K562 (cell line): ENCODE results near the gene AGO3. TPM values are rescaled to one million over a fixed set of nuclear protein-coding genes. Genes with fewer than 3 reads are reported as not detected.
A peak's percentile ranks its signal among the peaks of the same experiment; 100 is the strongest.

Experiments
- CBX1 ChIP-seq: sonication (generic); IDR thresholded peaks from 2 replicates; pipeline ENCODE4 v1.6.1; 2016; ENCODE audit warnings: antibody characterized with exemption, low read depth, mild to moderate bottlenecking
- CHCHD3 ChIP-seq: fragments of 250-450 bp; sonication (Bioruptor Pico); IDR thresholded peaks from 2 replicates; pipeline ENCODE4 v2.1.2; 2022; ENCODE audit warnings: mild to moderate bottlenecking
- DACH1 ChIP-seq: fragments of 450-650 bp; IDR thresholded peaks from 2 replicates; pipeline ENCODE4 v1.6.1; 2018; ENCODE audit not compliant: partially characterized antibody
- ETV1 ChIP-seq: fragments of 450-650 bp; conservative IDR thresholded peaks from 2 replicates; pipeline ENCODE4 v1.6.1; 2016; ENCODE audit warnings: missing genetic modification characterization, control low read depth, low read depth, missing compliant biosample characterization
- GTF2A2 ChIP-seq: IDR thresholded peaks from 2 replicates; pipeline ENCODE4 v1.6.1; 2016; ENCODE audit warnings: mild to moderate bottlenecking, missing genetic modification characterization, missing compliant biosample characterization
- HNRNPUL1 ChIP-seq: fragments of 200-400 bp; formaldehyde crosslinking; IDR thresholded peaks from 2 replicates; pipeline ENCODE4 v1.6.1; 2017; ENCODE audit warnings: low read length
- HSF4 ChIP-seq: fragments of 250-450 bp; sonication (Bioruptor Pico); IDR thresholded peaks from 2 replicates; pipeline ENCODE4 v2.1.2; 2022; ENCODE audit warnings: mild to moderate bottlenecking, moderate library complexity, borderline replicate concordance
- KDM5B ChIP-seq: fragments of 200-600 bp; sonication (generic); IDR thresholded peaks from 2 replicates; pipeline ENCODE4 v1.6.1; 2012; ENCODE audit warnings: low read depth, mild to moderate bottlenecking, moderate library complexity, low read length, control low read depth, inconsistent platforms; ENCODE audit not compliant: insufficient replicate concordance
- NR4A1 ChIP-seq, 2 experiments: fragments of 250-450 bp in 1 of 2; fragments of 450-650 bp in 1 of 2; sonication (Bioruptor Pico) in 1 of 2; IDR thresholded peaks; 2 replicates each; pipeline versions ENCODE4 v1.4.0 to v1.6.1; 2016 to 2020; ENCODE audit warnings: mild to moderate bottlenecking in 2 of 2, missing compliant biosample characterization in 1 of 2, missing genetic modification characterization in 1 of 2, moderate library complexity in 1 of 2
- SNIP1 ChIP-seq: fragments of 450-650 bp; IDR thresholded peaks from 2 replicates; pipeline ENCODE4 v1.7.1; 2017; ENCODE audit warnings: low read depth, mild to moderate bottlenecking
- SRSF3 ChIP-seq: fragments of 200-400 bp; formaldehyde crosslinking; IDR thresholded peaks from 2 replicates; pipeline ENCODE4 v1.6.1; 2016; ENCODE audit warnings: mild to moderate bottlenecking, low read length, moderate library complexity; ENCODE audit not compliant: insufficient read depth
- TEAD1 ChIP-seq, 2 experiments: fragments of 450-650 bp in 1 of 2; sonication (generic) in 1 of 2; formaldehyde crosslinking; IDR thresholded peaks; 2 replicates each; pipeline versions ENCODE4 v1.4.0 to v1.8.0; 2020 to 2022; ENCODE audit warnings: mild to moderate bottlenecking in 2 of 2, missing genetic modification reagents in 1 of 2
- THRAP3 ChIP-seq: fragments of 450-650 bp; IDR thresholded peaks from 2 replicates; pipeline ENCODE4 v1.6.1; 2016; ENCODE audit warnings: mild to moderate bottlenecking, inconsistent platforms, borderline replicate concordance
- ZBED1 ChIP-seq: IDR thresholded peaks from 2 replicates; pipeline ENCODE4 v1.6.1; 2014
- ZNF134 ChIP-seq: fragments of 250-450 bp; sonication (Bioruptor Pico); conservative IDR thresholded peaks from 2 replicates; pipeline ENCODE4 v1.4.0; 2020
- ZNF274 ChIP-seq: IDR thresholded peaks from 2 replicates; pipeline ENCODE4 v1.6.1; 2011; ENCODE audit warnings: low read depth, mild to moderate bottlenecking, low read length, moderate library complexity, borderline replicate concordance
- ZNF668 ChIP-seq: fragments of 250-450 bp; sonication (Bioruptor Pico); IDR thresholded peaks from 2 replicates; pipeline ENCODE4 v1.8.0; 2022; ENCODE audit warnings: mild to moderate bottlenecking, inconsistent platforms
- polyA plus RNA-seq, 8 experiments: library from polyadenylated mRNA; depleted of rRNA in 4 of 8; stranded (reverse) in 5 of 8; unstranded in 3 of 8; fragments of >200 nt; fragmentation: Nextera tagmentation in 2 of 8; fragmentation: Illumina TruSeq in 1 of 8; extraction: Ambion mirVana in 2 of 8; extraction: Trizol in 1 of 8; gene quantifications; 2 replicates each; pipeline versions ENCODE4 v1.2.1 to v1.2.3, GENCODE V29; 2011 to 2014; ENCODE audit warnings: inconsistent platforms in 1 of 8, missing spikeins in 1 of 8
- total RNA-seq, 7 experiments: library from RNA; depleted of rRNA in 6 of 7; stranded (reverse); fragments of >200 nt in 6 of 7; fragmentation: Illumina TruSeq in 2 of 7; extraction: Trizol in 2 of 7; gene quantifications; 2 replicates each; pipeline versions ENCODE4 v1.2.1 to v1.2.3, GENCODE V29; 2011 to 2021; ENCODE audit warnings: low replicate concordance in 1 of 7
- TF ChIP-seq, protein P1 (sequence below): fragments of 250-450 bp; sonication (Bioruptor Pico); IDR thresholded peaks from 2 replicates; pipeline ENCODE4 v1.8.0; 2022; ENCODE audit warnings: moderate library complexity, mild to moderate bottlenecking, inconsistent platforms
- TF ChIP-seq, protein P2 (sequence below): fragments of 250-450 bp; sonication (Bioruptor Pico); IDR thresholded peaks from 2 replicates; pipeline ENCODE4 v1.9.0; 2021; ENCODE audit warnings: mild to moderate bottlenecking
- TF ChIP-seq, protein P3 (sequence below), 2 experiments: IDR thresholded peaks; 2 replicates each; pipeline ENCODE4 v1.6.1; 2011; ENCODE audit warnings: borderline replicate concordance in 1 of 2, control low read depth in 1 of 2, low read depth in 1 of 2, low read length in 1 of 2, mild to moderate bottlenecking in 1 of 2, mixed read lengths in 1 of 2, moderate library complexity in 1 of 2; ENCODE audit not compliant: insufficient read depth in 1 of 2, insufficient read length in 1 of 2, poor library complexity in 1 of 2, severe bottlenecking in 1 of 2; ENCODE audit errors: extremely low read depth in 1 of 2
- TF ChIP-seq, protein P4 (sequence below): fragments of 450-650 bp; IDR thresholded peaks from 2 replicates; pipeline ENCODE4 v1.6.1; 2017; ENCODE audit warnings: antibody characterized with exemption, mild to moderate bottlenecking

Gene AGO3
- total and polyA plus RNA-seq, 9 of the 15 experiments (the other 6 are each of a cell fraction or from before 2014, with no cell fraction given), result 4.5 to 41.5 (median 22.7) TPM

DNA sequence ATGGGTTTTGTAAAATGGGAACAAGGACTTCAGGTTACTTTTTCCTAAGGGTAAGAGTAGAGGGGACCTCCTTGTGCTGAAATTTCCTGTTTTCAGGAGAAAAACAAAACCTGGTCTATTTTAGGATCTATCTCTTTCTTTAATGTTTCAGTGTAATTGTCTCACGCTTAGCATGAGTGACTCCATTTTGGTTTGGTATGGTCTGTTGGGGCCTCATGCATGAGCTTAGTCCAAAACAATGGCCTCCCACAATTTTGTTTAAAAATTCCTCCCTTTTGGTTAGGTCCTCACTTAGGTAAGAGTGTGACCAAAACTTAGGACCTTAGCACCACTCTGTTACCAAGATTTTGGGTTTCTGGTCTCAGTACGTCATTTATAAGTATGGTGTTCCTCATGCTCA is 85.8 kb downstream of the AGO3 start (continued):
- TF ChIP-seq NR4A1 (CRISPR knock-in tag; IDR thresholded peaks at IDR 0.05) (no peak), NR4A1 (tag; IDR thresholded peaks at IDR 0.05) (peak; percentile 61; the same call in 1 of the 2 replicates), HSF4 (CRISPR knock-in tag) (peak; percentile 21; the same call in 1 of the 2 replicates), CHCHD3 (CRISPR knock-in tag) (no peak), GTF2A2 (peak; percentile 87), HNRNPUL1 (no peak), TEAD1 (CRISPR knock-in tag; IDR thresholded peaks at IDR 0.05) (peak in 1 of 2 experiments; percentile 71; a peak in 2 of 4 replicates), SNIP1 (no peak), SRSF3 (no peak), ZNF274 (no peak), ZNF668 (0 out of 2 replicates have a peak, but pooled peaks have one; percentile 40), ZNF134 (no peak), DACH1 (no peak), THRAP3 (no peak), ETV1 (tag) (no peak), ZBED1 (no peak), CBX1 (no peak), KDM5B (no peak)
- TF ChIP-seq, protein P1, sequence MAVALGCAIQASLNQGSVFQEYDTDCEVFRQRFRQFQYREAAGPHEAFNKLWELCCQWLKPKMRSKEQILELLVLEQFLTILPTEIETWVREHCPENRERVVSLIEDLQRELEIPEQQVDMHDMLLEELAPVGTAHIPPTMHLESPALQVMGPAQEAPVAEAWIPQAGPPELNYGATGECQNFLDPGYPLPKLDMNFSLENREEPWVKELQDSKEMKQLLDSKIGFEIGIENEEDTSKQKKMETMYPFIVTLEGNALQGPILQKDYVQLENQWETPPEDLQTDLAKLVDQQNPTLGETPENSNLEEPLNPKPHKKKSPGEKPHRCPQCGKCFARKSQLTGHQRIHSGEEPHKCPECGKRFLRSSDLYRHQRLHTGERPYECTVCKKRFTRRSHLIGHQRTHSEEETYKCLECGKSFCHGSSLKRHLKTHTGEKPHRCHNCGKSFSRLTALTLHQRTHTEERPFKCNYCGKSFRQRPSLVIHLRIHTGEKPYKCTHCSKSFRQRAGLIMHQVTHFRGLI (CRISPR knock-in tag), result 0 out of 2 replicates have a peak, but pooled peaks have one; percentile 23
- TF ChIP-seq, protein P2, sequence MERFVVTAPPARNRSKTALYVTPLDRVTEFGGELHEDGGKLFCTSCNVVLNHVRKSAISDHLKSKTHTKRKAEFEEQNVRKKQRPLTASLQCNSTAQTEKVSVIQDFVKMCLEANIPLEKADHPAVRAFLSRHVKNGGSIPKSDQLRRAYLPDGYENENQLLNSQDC, result no peak
- TF ChIP-seq, protein P3, sequence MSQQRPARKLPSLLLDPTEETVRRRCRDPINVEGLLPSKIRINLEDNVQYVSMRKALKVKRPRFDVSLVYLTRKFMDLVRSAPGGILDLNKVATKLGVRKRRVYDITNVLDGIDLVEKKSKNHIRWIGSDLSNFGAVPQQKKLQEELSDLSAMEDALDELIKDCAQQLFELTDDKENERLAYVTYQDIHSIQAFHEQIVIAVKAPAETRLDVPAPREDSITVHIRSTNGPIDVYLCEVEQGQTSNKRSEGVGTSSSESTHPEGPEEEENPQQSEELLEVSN (IDR thresholded peaks at IDR 0.05; ENCODE audit: borderline replicate concordance in 1 of 2, extremely low read depth in 1 of 2, insufficient read depth in 1 of 2, insufficient read length in 1 of 2, low read depth in 1 of 2, low read length in 1 of 2, poor library complexity in 1 of 2, severe bottlenecking in 1 of 2), result no peak
- TF ChIP-seq, protein P4, sequence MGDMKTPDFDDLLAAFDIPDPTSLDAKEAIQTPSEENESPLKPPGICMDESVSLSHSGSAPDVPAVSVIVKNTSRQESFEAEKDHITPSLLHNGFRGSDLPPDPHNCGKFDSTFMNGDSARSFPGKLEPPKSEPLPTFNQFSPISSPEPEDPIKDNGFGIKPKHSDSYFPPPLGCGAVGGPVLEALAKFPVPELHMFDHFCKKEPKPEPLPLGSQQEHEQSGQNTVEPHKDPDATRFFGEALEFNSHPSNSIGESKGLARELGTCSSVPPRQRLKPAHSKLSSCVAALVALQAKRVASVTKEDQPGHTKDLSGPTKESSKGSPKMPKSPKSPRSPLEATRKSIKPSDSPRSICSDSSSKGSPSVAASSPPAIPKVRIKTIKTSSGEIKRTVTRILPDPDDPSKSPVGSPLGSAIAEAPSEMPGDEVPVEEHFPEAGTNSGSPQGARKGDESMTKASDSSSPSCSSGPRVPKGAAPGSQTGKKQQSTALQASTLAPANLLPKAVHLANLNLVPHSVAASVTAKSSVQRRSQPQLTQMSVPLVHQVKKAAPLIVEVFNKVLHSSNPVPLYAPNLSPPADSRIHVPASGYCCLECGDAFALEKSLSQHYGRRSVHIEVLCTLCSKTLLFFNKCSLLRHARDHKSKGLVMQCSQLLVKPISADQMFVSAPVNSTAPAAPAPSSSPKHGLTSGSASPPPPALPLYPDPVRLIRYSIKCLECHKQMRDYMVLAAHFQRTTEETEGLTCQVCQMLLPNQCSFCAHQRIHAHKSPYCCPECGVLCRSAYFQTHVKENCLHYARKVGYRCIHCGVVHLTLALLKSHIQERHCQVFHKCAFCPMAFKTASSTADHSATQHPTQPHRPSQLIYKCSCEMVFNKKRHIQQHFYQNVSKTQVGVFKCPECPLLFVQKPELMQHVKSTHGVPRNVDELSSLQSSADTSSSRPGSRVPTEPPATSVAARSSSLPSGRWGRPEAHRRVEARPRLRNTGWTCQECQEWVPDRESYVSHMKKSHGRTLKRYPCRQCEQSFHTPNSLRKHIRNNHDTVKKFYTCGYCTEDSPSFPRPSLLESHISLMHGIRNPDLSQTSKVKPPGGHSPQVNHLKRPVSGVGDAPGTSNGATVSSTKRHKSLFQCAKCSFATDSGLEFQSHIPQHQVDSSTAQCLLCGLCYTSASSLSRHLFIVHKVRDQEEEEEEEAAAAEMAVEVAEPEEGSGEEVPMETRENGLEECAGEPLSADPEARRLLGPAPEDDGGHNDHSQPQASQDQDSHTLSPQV, result peak; percentile 84
